Mesendoderm (in vitro differentiated cells): ENCODE results near the gene UBE2H.

ENCODE experiments used
- DNase-seq: peaks from one replicate; pipeline ENCODE4 v3.0.0; 2013
- H2AK5ac ChIP-seq: 2 replicates; pipeline ENCODE4 v1.6.1; 2013; ENCODE audit warnings: low read length, inconsistent platforms
- H2BK120ac ChIP-seq: 2 replicates; pipeline ENCODE4 v1.6.1; 2013; ENCODE audit warnings: low read depth, mild to moderate bottlenecking, low read length, moderate library complexity, mixed read lengths
- H2BK15ac ChIP-seq: replicated peaks from 2 replicates; pipeline ENCODE4 v1.6.1; 2013; ENCODE audit warnings: low read depth, mild to moderate bottlenecking, moderate library complexity
- H2BK5ac ChIP-seq: 2 replicates; pipeline ENCODE4 v1.6.1; 2013; ENCODE audit warnings: low read length, inconsistent platforms
- H3K18ac ChIP-seq: 2 replicates; pipeline ENCODE4 v1.6.1; 2013; ENCODE audit warnings: mild to moderate bottlenecking, low read length, mixed read lengths
- H3K23ac ChIP-seq: one replicate; pipeline ENCODE4 v1.6.1; 2013; ENCODE audit warnings: low read length
- H3K27ac ChIP-seq: 2 replicates; pipeline ENCODE4 v1.5.1; 2013; ENCODE audit warnings: low read depth, mild to moderate bottlenecking, inconsistent platforms, low read length, moderate library complexity
- H3K27me3 ChIP-seq: 2 replicates; pipeline ENCODE4 v1.6.1; 2013; ENCODE audit warnings: low read length, control low read depth, mild to moderate bottlenecking, inconsistent platforms; ENCODE audit not compliant: insufficient read depth, poor library complexity
- H3K36me3 ChIP-seq: 2 replicates; pipeline ENCODE4 v1.6.1; 2013; ENCODE audit warnings: low read length, inconsistent platforms; ENCODE audit not compliant: control insufficient read depth, insufficient read depth
- H3K4ac ChIP-seq: one replicate; pipeline ENCODE4 v1.6.1; 2013; ENCODE audit warnings: low read depth, mild to moderate bottlenecking, low read length, moderate library complexity
- H3K4me1 ChIP-seq: 2 replicates; pipeline ENCODE4 v1.6.1; 2013; ENCODE audit warnings: low read depth, low read length, inconsistent platforms; ENCODE audit not compliant: control insufficient read depth
- H3K4me2 ChIP-seq: 2 replicates; pipeline ENCODE4 v1.6.1; 2013; ENCODE audit warnings: low read length
- H3K4me3 ChIP-seq: 2 replicates; pipeline ENCODE4 v1.5.1; 2013; ENCODE audit warnings: mild to moderate bottlenecking, low read length
- H3K56ac ChIP-seq: one replicate; pipeline ENCODE4 v1.6.1; 2013; ENCODE audit warnings: low read length
- H3K79me1 ChIP-seq: 2 replicates; pipeline ENCODE4 v1.6.1; 2013; ENCODE audit warnings: low read length, inconsistent platforms
- H3K79me2 ChIP-seq: 2 replicates; pipeline ENCODE4 v1.6.1; 2013; ENCODE audit warnings: mild to moderate bottlenecking, low read length; ENCODE audit not compliant: control insufficient read depth, insufficient read depth
- H3K9ac ChIP-seq: 2 replicates; pipeline ENCODE4 v1.6.1; 2013; ENCODE audit warnings: low read length, inconsistent platforms
- H4K5ac ChIP-seq: one replicate; pipeline ENCODE4 v1.6.1; 2013; ENCODE audit warnings: low read length
- H4K8ac ChIP-seq: one replicate; pipeline ENCODE4 v1.6.1; 2013; ENCODE audit warnings: low read depth, mild to moderate bottlenecking, control low read depth, low read length, moderate library complexity
- WGBS: extraction: QIAGEN DNeasy Blood & Tissue Kit; methylation state at CpG from one replicate; pipeline ENCODE4 v1.1.7; 2013; ENCODE audit warnings: low lambda C conversion rate, missing lambda C conversion rate; ENCODE audit not compliant: insufficient coverage; ENCODE audit errors: extremely low coverage; 5-methylcytosine and 5-hydroxymethylcytosine counted together

Gene UBE2H

GRCh38 chr7:129890090-129890489 is 62.7 kb downstream of the UBE2H start:
- Histone ChIP-seq H2BK15ac (no peak overlapping the region), H3K79me1 (peaks cover 2% of the 10 kb centered on the region), H4K8ac (no peak overlapping the region), H3K4ac (no peak overlapping the region), H3K9ac (no peak overlapping the region), H2BK120ac (no peak overlapping the region), H3K56ac (no peak overlapping the region), H3K27ac (no peak overlapping the region), H3K27me3 (no peaks in the 10 kb centered on the region), H3K4me1 (no peaks in the 10 kb centered on the region), H3K18ac (no peak overlapping the region), H3K4me3 (no peak overlapping the region), H3K23ac (no peak overlapping the region), H2AK5ac (no peak overlapping the region), H2BK5ac (no peak overlapping the region), H3K36me3 (no peaks in the 10 kb centered on the region), H3K4me2 (no peak overlapping the region), H4K5ac (no peak overlapping the region), H3K79me2 (no peaks in the 10 kb centered on the region)
- no CpG with 5 or more reads among the region's 9 CpGs for WGBS
- no peak for DNase-seq

- Histone ChIP-seq H3K9ac (no peak overlapping the region), H4K5ac (no peak overlapping the region), H3K27ac (no peak overlapping the region), H3K56ac (no peak overlapping the region), H3K79me2 (no peaks in the 10 kb centered on the region), H3K4me2 (no peak overlapping the region), H3K36me3 (no peaks in the 10 kb centered on the region), H3K4ac (no peak overlapping the region), H3K18ac (no peak overlapping the region), H4K8ac (no peak overlapping the region), H3K4me1 (no peaks in the 10 kb centered on the region), H3K79me1 (peaks cover 2% of the 10 kb centered on the region), H3K27me3 (no peaks in the 10 kb centered on the region), H2BK15ac (no peak overlapping the region), H3K23ac (no peak overlapping the region), H2BK5ac (no peak overlapping the region), H2AK5ac (no peak overlapping the region), H3K4me3 (no peak overlapping the region), H2BK120ac (no peak overlapping the region)
- no peak for DNase-seq
- no CpG with 5 or more reads among the region's 5 CpGs for WGBS
Observed at GRCh38 chr7:129889133-129889844, 63.5 kb downstream of the UBE2H start.

- Histone ChIP-seq H4K8ac (no peak overlapping the region), H3K4me3 (no peak overlapping the region)
Observed at GRCh38 chr7:129887865-129888264, 64.9 kb downstream of the UBE2H start.

GRCh38 chr7:129886818-129887186 is 66.0 kb downstream of the UBE2H start:
- Histone ChIP-seq H3K23ac (no peak overlapping the region), H2BK120ac (no peak overlapping the region), H4K5ac (no peak overlapping the region), H3K4ac (no peak overlapping the region), H3K27me3 (no peaks in the 10 kb centered on the region), H3K4me3 (no peak overlapping the region), H2BK15ac (no peak overlapping the region), H3K18ac (no peak overlapping the region), H3K4me1 (no peaks in the 10 kb centered on the region), H3K79me2 (no peaks in the 10 kb centered on the region), H3K79me1 (peaks cover 2% of the 10 kb centered on the region), H2BK5ac (no peak overlapping the region), H3K9ac (no peak overlapping the region), H2AK5ac (no peak overlapping the region), H3K27ac (no peak overlapping the region), H3K36me3 (no peaks in the 10 kb centered on the region), H4K8ac (no peak overlapping the region), H3K56ac (no peak overlapping the region), H3K4me2 (no peak overlapping the region)
- no CpG with 5 or more reads among the region's 3 CpGs for WGBS
- no peak for DNase-seq

More at GRCh38 chr7:129887865-129888264, 64.9 kb downstream of the UBE2H start:
- H3K27ac ChIP-seq: no peak overlapping the region
- no CpG with 5 or more reads among the region's 1 CpG for WGBS
- H3K56ac ChIP-seq: no peak overlapping the region
- H3K4ac ChIP-seq: no peak overlapping the region
- H3K9ac ChIP-seq: no peak overlapping the region
- H2BK5ac ChIP-seq: no peak overlapping the region
- H3K18ac ChIP-seq: no peak overlapping the region
- H3K36me3 ChIP-seq: no peaks in the 10 kb centered on the region
- peaks cover 2% of the 10 kb centered on the region for H3K79me1 ChIP-seq
- no peak overlapping the region for H2BK15ac ChIP-seq
- no peaks in the 10 kb centered on the region for H3K27me3 ChIP-seq
- H3K23ac ChIP-seq: no peak overlapping the region
- no peak overlapping the region for H2AK5ac ChIP-seq
- DNase-seq: no peak
- H3K79me2 ChIP-seq: no peaks in the 10 kb centered on the region
- H2BK120ac ChIP-seq: no peak overlapping the region
- no peak overlapping the region for H3K4me2 ChIP-seq
- H4K5ac ChIP-seq: no peak overlapping the region
- H3K4me1 ChIP-seq: no peaks in the 10 kb centered on the region

GRCh38 chr7:129886167-129886817 is 66.5 kb downstream of the UBE2H start:
- no peak overlapping the region for H3K18ac ChIP-seq
- H2AK5ac ChIP-seq: no peak overlapping the region
- no peak overlapping the region for H4K8ac ChIP-seq
- no peaks in the 10 kb centered on the region for H3K4me1 ChIP-seq
- peaks cover 2% of the 10 kb centered on the region for H3K79me1 ChIP-seq
- H3K27ac ChIP-seq: no peak overlapping the region
- no peak overlapping the region for H2BK120ac ChIP-seq
- no peak overlapping the region for H3K4me3 ChIP-seq
- no peak overlapping the region for H2BK15ac ChIP-seq
- no peak overlapping the region for H3K9ac ChIP-seq
- no peak overlapping the region for H3K4me2 ChIP-seq
- H2BK5ac ChIP-seq: no peak overlapping the region
- H4K5ac ChIP-seq: no peak overlapping the region
- WGBS: no CpG with 5 or more reads among the region's 3 CpGs
- H3K79me2 ChIP-seq: no peaks in the 10 kb centered on the region
- no peak overlapping the region for H3K4ac ChIP-seq
- no peak overlapping the region for H3K56ac ChIP-seq
- no peaks in the 10 kb centered on the region for H3K36me3 ChIP-seq
- no peak for DNase-seq
- no peaks in the 10 kb centered on the region for H3K27me3 ChIP-seq
- H3K23ac ChIP-seq: no peak overlapping the region
